MM.1S (cell line): ENCODE measurements around the gene TMEM178B.

Experiments used
- DNase-seq: peaks from one replicate; pipeline ENCODE4 v3.0.0-alpha.2; 2015
- H2AFZ ChIP-seq: fragments of 300-600 bp; sonication (generic); 2 replicates; pipeline ENCODE4 v1.6.0; 2016; ENCODE audit warnings: antibody characterized with exemption, low read length
- H3F3A ChIP-seq: fragments of 300-600 bp; sonication (generic); 2 replicates; pipeline ENCODE4 v1.6.1; 2016; ENCODE audit warnings: mild to moderate bottlenecking, antibody characterized with exemption, low read length, moderate library complexity, mixed read lengths; ENCODE audit not compliant: insufficient read depth
- H3K27ac ChIP-seq: fragments of 300-600 bp; sonication (generic); 2 replicates; pipeline ENCODE4 v1.5.1; 2016; ENCODE audit warnings: mild to moderate bottlenecking, low read length
- H3K27me3 ChIP-seq: fragments of 300-600 bp; sonication (generic); replicated peaks from 2 replicates; pipeline ENCODE4 v1.6.0; 2016; ENCODE audit warnings: low read length; ENCODE audit not compliant: insufficient read depth
- H3K36me3 ChIP-seq: fragments of 300-600 bp; sonication (generic); replicated peaks from 2 replicates; pipeline ENCODE4 v1.6.1; 2016; ENCODE audit warnings: mild to moderate bottlenecking, low read length, mixed read lengths; ENCODE audit not compliant: insufficient read depth
- H3K4me1 ChIP-seq: fragments of 300-600 bp; sonication (generic); 2 replicates; pipeline ENCODE4 v1.6.1; 2016; ENCODE audit warnings: low read length, mixed read lengths
- H3K4me2 ChIP-seq: fragments of 300-600 bp; sonication (generic); 2 replicates; pipeline ENCODE4 v1.6.0; 2016; ENCODE audit warnings: low read depth, low read length
- H3K4me3 ChIP-seq: fragments of 300-600 bp; sonication (generic); 2 replicates; pipeline ENCODE4 v1.5.1; 2016; ENCODE audit warnings: low read length, mixed read lengths
- H3K79me2 ChIP-seq: fragments of 300-600 bp; sonication (generic); 2 replicates; pipeline ENCODE4 v1.6.1; 2016; ENCODE audit warnings: mixed run types, low read length, mixed read lengths
- H3K9ac ChIP-seq: fragments of 300-600 bp; sonication (generic); 2 replicates; pipeline ENCODE4 v1.6.1; 2016; ENCODE audit warnings: low read length, mixed read lengths
- H3K9me2 ChIP-seq: fragments of 300-600 bp; sonication (generic); replicated peaks from 2 replicates; pipeline ENCODE4 v1.6.1; 2016; ENCODE audit warnings: mild to moderate bottlenecking, low read length, mixed read lengths; ENCODE audit not compliant: insufficient read depth
- H3K9me3 ChIP-seq: fragments of 300-600 bp; sonication (generic); replicated peaks from 2 replicates; pipeline ENCODE4 v1.6.1; 2016; ENCODE audit warnings: mild to moderate bottlenecking, low read length, mixed read lengths; ENCODE audit not compliant: insufficient read depth
- H4K20me1 ChIP-seq: fragments of 300-600 bp; sonication (generic); 2 replicates; pipeline ENCODE4 v1.6.1; 2016; ENCODE audit warnings: mild to moderate bottlenecking, low read length, moderate library complexity, mixed read lengths; ENCODE audit not compliant: insufficient read depth
- EZH2 ChIP-seq: fragments of 300-600 bp; sonication (generic); optimal IDR thresholded peaks from 2 replicates; pipeline ENCODE3; 2017; ENCODE audit warnings: low read depth, mild to moderate bottlenecking, antibody characterized with exemption, low read length, mixed read lengths
- EZH2phosphoT487 ChIP-seq: fragments of 300-600 bp; sonication (generic); IDR thresholded peaks from 2 replicates; pipeline ENCODE4 v1.6.1; 2018; ENCODE audit warnings: antibody characterized with exemption, low read length
- TF ChIP-seq, protein P1 (sequence below): fragments of 300-600 bp; sonication (generic); IDR thresholded peaks from 2 replicates; pipeline ENCODE4 v1.5.1; 2016; ENCODE audit warnings: antibody characterized with exemption, low read length, mixed read lengths

Gene TMEM178B

DNA sequence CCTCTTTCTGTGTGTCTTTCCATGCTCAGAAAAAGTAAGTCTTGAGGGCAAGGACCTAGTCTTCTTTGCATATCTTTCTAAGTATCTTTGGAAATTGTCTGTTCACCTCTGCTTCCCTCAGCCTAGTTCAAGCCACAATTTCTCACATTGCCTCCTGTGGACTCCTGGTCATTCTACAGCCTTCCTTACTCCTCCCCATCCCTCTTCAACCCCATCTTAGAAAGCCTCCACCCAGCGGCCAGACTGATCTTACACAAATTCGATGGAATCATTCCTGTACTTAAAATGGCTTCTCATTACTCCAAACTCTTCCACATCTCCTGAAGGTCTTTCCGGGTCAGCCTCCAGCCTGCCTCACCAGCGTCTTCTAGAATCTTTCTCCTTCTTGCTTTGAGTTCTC is 453.2 kb downstream of the TMEM178B start:
- no peak overlapping the region for H3K27ac ChIP-seq
- no peak overlapping the region for H3K4me3 ChIP-seq
- H3K9me3 ChIP-seq: no peaks in the 10 kb centered on the region
- 0 out of 2 replicates have a peak, but pooled peaks cover 4% of the 10 kb centered on the region for H3K4me1 ChIP-seq
- H3K36me3 ChIP-seq: no peaks in the 10 kb centered on the region
- H3K4me2 ChIP-seq: no peak overlapping the region
- H3K79me2 ChIP-seq: no peaks in the 10 kb centered on the region
- no peak overlapping the region for H2AFZ ChIP-seq
- no peaks in the 10 kb centered on the region for H3K27me3 ChIP-seq
- no peak for DNase-seq
- H3F3A ChIP-seq: no peaks in the 10 kb centered on the region
- no peaks in the 10 kb centered on the region for H3K9me2 ChIP-seq
- no peak overlapping the region for H3K9ac ChIP-seq
- H4K20me1 ChIP-seq: no peaks in the 10 kb centered on the region
- TF ChIP-seq EZH2phosphoT487 (no peak), EZH2 (no peak)
- TF ChIP-seq, protein P1, sequence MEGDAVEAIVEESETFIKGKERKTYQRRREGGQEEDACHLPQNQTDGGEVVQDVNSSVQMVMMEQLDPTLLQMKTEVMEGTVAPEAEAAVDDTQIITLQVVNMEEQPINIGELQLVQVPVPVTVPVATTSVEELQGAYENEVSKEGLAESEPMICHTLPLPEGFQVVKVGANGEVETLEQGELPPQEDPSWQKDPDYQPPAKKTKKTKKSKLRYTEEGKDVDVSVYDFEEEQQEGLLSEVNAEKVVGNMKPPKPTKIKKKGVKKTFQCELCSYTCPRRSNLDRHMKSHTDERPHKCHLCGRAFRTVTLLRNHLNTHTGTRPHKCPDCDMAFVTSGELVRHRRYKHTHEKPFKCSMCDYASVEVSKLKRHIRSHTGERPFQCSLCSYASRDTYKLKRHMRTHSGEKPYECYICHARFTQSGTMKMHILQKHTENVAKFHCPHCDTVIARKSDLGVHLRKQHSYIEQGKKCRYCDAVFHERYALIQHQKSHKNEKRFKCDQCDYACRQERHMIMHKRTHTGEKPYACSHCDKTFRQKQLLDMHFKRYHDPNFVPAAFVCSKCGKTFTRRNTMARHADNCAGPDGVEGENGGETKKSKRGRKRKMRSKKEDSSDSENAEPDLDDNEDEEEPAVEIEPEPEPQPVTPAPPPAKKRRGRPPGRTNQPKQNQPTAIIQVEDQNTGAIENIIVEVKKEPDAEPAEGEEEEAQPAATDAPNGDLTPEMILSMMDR: no peak

DNA sequence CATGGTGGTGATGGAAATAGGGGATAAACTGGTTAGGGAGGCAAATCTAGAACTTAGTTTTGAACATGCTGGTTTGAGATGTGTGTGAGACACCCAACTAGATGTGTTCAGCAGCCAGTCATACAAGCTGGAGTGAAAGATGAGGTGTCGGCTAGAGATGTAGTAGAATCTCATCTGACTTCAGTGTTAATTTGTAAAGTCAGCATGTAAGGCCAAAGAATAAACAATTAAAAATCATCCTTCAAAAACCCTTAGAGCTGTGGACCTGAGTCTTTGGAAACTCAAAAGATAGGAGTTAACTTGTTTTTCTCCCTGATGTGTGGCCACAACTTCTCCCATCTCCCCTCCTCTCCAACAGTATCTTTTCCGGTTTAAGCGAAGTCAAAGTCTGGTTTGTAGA is 454.5 kb downstream of the TMEM178B start:
- Histone ChIP-seq H3K4me3 (no peak overlapping the region), H3K4me1 (no peaks in the 10 kb centered on the region), H3K9ac (no peak overlapping the region), H3K4me2 (no peak overlapping the region), H3K9me2 (no peaks in the 10 kb centered on the region), H3K9me3 (no peaks in the 10 kb centered on the region), H3K27ac (no peak overlapping the region), H3K79me2 (no peaks in the 10 kb centered on the region), H2AFZ (no peak overlapping the region), H3K36me3 (no peaks in the 10 kb centered on the region), H3F3A (no peaks in the 10 kb centered on the region), H4K20me1 (no peaks in the 10 kb centered on the region), H3K27me3 (no peaks in the 10 kb centered on the region)
- no peak for DNase-seq
- TF ChIP-seq, protein P1: no peak
- no peak for TF ChIP-seq EZH2phosphoT487
- TF ChIP-seq EZH2: no peak
